Keratinocyte (primary cell): ENCODE measurements around the gene BCO1. TPM values are rescaled to one million over a fixed set of nuclear protein-coding genes. Genes with fewer than 3 reads are reported as not detected.

Experiments used
- DNase-seq: peaks from one replicate; pipeline ENCODE4 v3.0.0-alpha.2; 2011; ENCODE audit warnings: low read depth, missing footprints, low spot score
- FAIRE-seq: peaks from 2 replicates; lab custom pipeline; 2011; peaks lifted over from hg19 to GRCh38; lab: Jason Lieb, UNC
- H2AFZ ChIP-seq: 2 replicates; pipeline ENCODE4 v1.6.0; 2012; ENCODE audit warnings: low read length, control low read depth, inconsistent platforms; ENCODE audit not compliant: control insufficient read depth
- H3K27ac ChIP-seq: 2 replicates; pipeline ENCODE4 v1.5.1; 2011; ENCODE audit warnings: low read length; ENCODE audit not compliant: control insufficient read depth, insufficient read depth
- H3K27me3 ChIP-seq: 3 replicates; pipeline ENCODE4 v1.6.0; 2011; ENCODE audit warnings: low read length; ENCODE audit not compliant: control insufficient read depth, insufficient read depth; ENCODE audit errors: extremely low read depth
- H3K36me3 ChIP-seq, 2 experiments: 2 replicates in 1 of 2; 3 replicates in 1 of 2; pipeline ENCODE4 v1.5.1; 2011; ENCODE audit warnings: low read length in 2 of 2, mild to moderate bottlenecking in 1 of 2; ENCODE audit not compliant: control insufficient read depth in 2 of 2, insufficient read depth in 2 of 2; ENCODE audit errors: extremely low read depth in 1 of 2
- H3K4me1 ChIP-seq: 3 replicates; pipeline ENCODE4 v1.5.1; 2011; ENCODE audit warnings: low read length; ENCODE audit not compliant: control insufficient read depth, insufficient read depth; ENCODE audit errors: extremely low read depth
- H3K4me2 ChIP-seq: 3 replicates; pipeline ENCODE4 v1.6.0; 2011; ENCODE audit warnings: low read depth, low read length; ENCODE audit not compliant: control insufficient read depth, insufficient read depth; ENCODE audit errors: extremely low read depth
- H3K4me3 ChIP-seq, 3 experiments: fragments of 200-600 bp in 1 of 3; sonication (generic) in 1 of 3; 2 replicates in 2 of 3; 3 replicates in 1 of 3; pipeline ENCODE4 v1.5.1; 2011 to 2016; ENCODE audit warnings: low read length in 3 of 3, mild to moderate bottlenecking in 3 of 3, control low read depth in 2 of 3, inconsistent platforms in 1 of 3, low read depth in 1 of 3, mixed read lengths in 1 of 3, mixed run types in 1 of 3, moderate library complexity in 1 of 3; ENCODE audit not compliant: control insufficient read depth in 2 of 3, insufficient read depth in 2 of 3; ENCODE audit errors: extremely low read depth in 1 of 3
- H3K79me2 ChIP-seq: 2 replicates; pipeline ENCODE4 v1.6.0; 2012; ENCODE audit warnings: low read length; ENCODE audit not compliant: control insufficient read depth, insufficient read depth
- H3K9ac ChIP-seq: 3 replicates; pipeline ENCODE4 v1.6.0; 2011; ENCODE audit warnings: low read length; ENCODE audit not compliant: control insufficient read depth, insufficient read depth; ENCODE audit errors: extremely low read depth
- H3K9me1 ChIP-seq: 3 replicates; pipeline ENCODE4 v1.6.0; 2011; ENCODE audit warnings: low read length; ENCODE audit not compliant: control insufficient read depth, insufficient read depth; ENCODE audit errors: extremely low read depth
- H3K9me3 ChIP-seq: 2 replicates; pipeline ENCODE4 v1.5.1; 2012; ENCODE audit warnings: low read depth, low read length; ENCODE audit not compliant: control insufficient read depth
- H4K20me1 ChIP-seq: 3 replicates; pipeline ENCODE4 v1.6.0; 2011; ENCODE audit warnings: low read length; ENCODE audit not compliant: control insufficient read depth, insufficient read depth; ENCODE audit errors: extremely low read depth
- CTCF ChIP-seq, 3 experiments: IDR thresholded peaks in 1 of 3; conservative IDR thresholded peaks in 1 of 3; optimal IDR thresholded peaks in 1 of 3; 2 replicates in 2 of 3; 3 replicates in 1 of 3; pipeline versions ENCODE3 to v1.5.1; 2011; ENCODE audit warnings: low read length in 3 of 3, mild to moderate bottlenecking in 3 of 3, moderate library complexity in 2 of 3, control low read depth in 1 of 3, inconsistent platforms in 1 of 3; ENCODE audit not compliant: insufficient read depth in 2 of 3; ENCODE audit errors: extremely low read depth in 1 of 3
- EZH2 ChIP-seq: IDR thresholded peaks from one replicate; pipeline ENCODE4 v1.6.1; 2012; ENCODE audit warnings: inconsistent platforms, mild to moderate bottlenecking, low read length, moderate library complexity
- dilution Hi-C: fragments of 300-500 bp; cut with MboI; formaldehyde crosslinking; loops from one replicate; pipeline ENCODE4 v1.7.0; 2020; ENCODE audit warnings: low sequenced_read_pairs; ENCODE audit not compliant: extremely low pct_ligation_motif_present
- polyA plus RNA-seq, 5 experiments: library from polyadenylated mRNA; depleted of rRNA in 3 of 5; stranded (reverse) in 3 of 5; stranded (forward) in 1 of 5; unstranded in 1 of 5; fragments of >200 nt; gene quantifications; 1 replicate in 1 of 5; 2 replicates in 3 of 5; 3 replicates in 1 of 5; pipeline versions ENCODE4 v1.2.1 to v1.2.3, GENCODE V29; 2011 to 2012; ENCODE audit warnings: missing spikeins in 2 of 5, low read depth in 1 of 5, low replicate concordance in 1 of 5

BCO1 gene
- polyA plus RNA-seq, 1 donor (not counting 4 experiments of a cell fraction or from before 2014, with no cell fraction given), result 0.07 TPM

GRCh38 chr16:81296631-81297030, 58.1 kb downstream of the BCO1 start:
- Histone ChIP-seq H3K27ac (no peak overlapping the region), H3K4me1 (no peaks in the 10 kb centered on the region), H3K4me3 (no peak overlapping the region), H3K79me2 (no peaks in the 10 kb centered on the region), H4K20me1 (no peaks in the 10 kb centered on the region), H3K9ac (no peak overlapping the region), H3K27me3 (no peaks in the 10 kb centered on the region), H3K9me1 (no peaks in the 10 kb centered on the region), H2AFZ (no peak overlapping the region), H3K9me3 (no peaks in the 10 kb centered on the region), H3K4me2 (no peak overlapping the region), H3K36me3 (no peaks in the 10 kb centered on the region)
- TF ChIP-seq EZH2 (no peak), CTCF (optimal IDR thresholded peaks at IDR 0.05 in 1 of 3, IDR thresholded peaks at IDR 0.05 in 1 of 3, conservative IDR thresholded peaks at IDR 0.05 in 1 of 3; ENCODE audit: extremely low read depth in 1 of 3, insufficient read depth in 2 of 3, low read length in 3 of 3) (peak in 1 of 3 experiments; percentile 4)
- no peak for DNase-seq
- no peak for FAIRE-seq
- dilution Hi-C loops, result no loop called here

GRCh38 chr16:81307770-81308169, 69.3 kb downstream of the BCO1 start:
- Histone ChIP-seq H3K4me3 (no peak overlapping the region), H3K9me3 (no peaks in the 10 kb centered on the region), H2AFZ (no peak overlapping the region), H4K20me1 (no peaks in the 10 kb centered on the region), H3K27ac (no peak overlapping the region), H3K4me1 (no peaks in the 10 kb centered on the region), H3K9ac (no peak overlapping the region), H3K36me3 (no peaks in the 10 kb centered on the region), H3K4me2 (no peak overlapping the region), H3K9me1 (no peaks in the 10 kb centered on the region), H3K27me3 (no peaks in the 10 kb centered on the region), H3K79me2 (no peaks in the 10 kb centered on the region)
- TF ChIP-seq EZH2, result no peak
- dilution Hi-C loops, result no loop called here
- DNase-seq, result no peak
- no peak for FAIRE-seq

GRCh38 chr16:81310045-81310644, 71.7 kb downstream of the BCO1 start:
- Histone ChIP-seq H3K79me2 (peaks cover 16% of the 10 kb centered on the region), H2AFZ (no peak overlapping the region), H3K27me3 (no peaks in the 10 kb centered on the region), H3K27ac (no peak overlapping the region), H3K4me3 (no peak overlapping the region), H3K9me3 (no peaks in the 10 kb centered on the region), H3K4me1 (peaks cover 8% of the 10 kb centered on the region), H3K4me2 (no peak overlapping the region), H4K20me1 (no peaks in the 10 kb centered on the region), H3K9ac (no peak overlapping the region), H3K36me3 (no peaks in the 10 kb centered on the region), H3K9me1 (no peaks in the 10 kb centered on the region)
- FAIRE-seq, result no peak
- dilution Hi-C loops, result no loop called here
- TF ChIP-seq EZH2 (no peak), CTCF (optimal IDR thresholded peaks at IDR 0.05 in 1 of 3, IDR thresholded peaks at IDR 0.05 in 1 of 3, conservative IDR thresholded peaks at IDR 0.05 in 1 of 3; ENCODE audit: extremely low read depth in 1 of 3, insufficient read depth in 2 of 3, low read length in 3 of 3) (no peak)
- DNase-seq, result no peak
